IPS DF 6.9 (cell line): ENCODE data around the gene C2orf92.

Source experiments
- DNase-seq: peaks from one replicate; pipeline ENCODE4 v3.0.0-alpha.2; 2013; ENCODE audit warnings: low read depth, low spot score
- H3K27ac ChIP-seq: one replicate; pipeline ENCODE4 v1.5.1; 2013; ENCODE audit warnings: low read length, control low read depth
- H3K27me3 ChIP-seq: 2 replicates; pipeline ENCODE4 v1.6.1; 2013; ENCODE audit warnings: mild to moderate bottlenecking, low read length; ENCODE audit not compliant: control insufficient read depth, insufficient read depth
- H3K36me3 ChIP-seq: 2 replicates; pipeline ENCODE4 v1.6.1; 2013; ENCODE audit warnings: low read length; ENCODE audit not compliant: control insufficient read depth, insufficient read depth
- H3K4me1 ChIP-seq: 2 replicates; pipeline ENCODE4 v1.6.1; 2013; ENCODE audit warnings: low read length; ENCODE audit not compliant: control insufficient read depth, insufficient read depth
- H3K4me3 ChIP-seq: 2 replicates; pipeline ENCODE4 v1.5.1; 2013; ENCODE audit warnings: mild to moderate bottlenecking, low read length
- H3K9me3 ChIP-seq: 2 replicates; pipeline ENCODE4 v1.6.1; 2013; ENCODE audit warnings: low read length, inconsistent platforms; ENCODE audit not compliant: control insufficient read depth, insufficient read depth
- WGBS: extraction: QIAGEN DNeasy Blood & Tissue Kit; methylation state at CpG from one replicate; pipeline ENCODE4 v1.1.7; 2013; ENCODE audit warnings: mixed read lengths, missing lambda C conversion rate; ENCODE audit not compliant: insufficient read length, insufficient coverage; 5-methylcytosine and 5-hydroxymethylcytosine counted together

The C2orf92 gene

DNA sequence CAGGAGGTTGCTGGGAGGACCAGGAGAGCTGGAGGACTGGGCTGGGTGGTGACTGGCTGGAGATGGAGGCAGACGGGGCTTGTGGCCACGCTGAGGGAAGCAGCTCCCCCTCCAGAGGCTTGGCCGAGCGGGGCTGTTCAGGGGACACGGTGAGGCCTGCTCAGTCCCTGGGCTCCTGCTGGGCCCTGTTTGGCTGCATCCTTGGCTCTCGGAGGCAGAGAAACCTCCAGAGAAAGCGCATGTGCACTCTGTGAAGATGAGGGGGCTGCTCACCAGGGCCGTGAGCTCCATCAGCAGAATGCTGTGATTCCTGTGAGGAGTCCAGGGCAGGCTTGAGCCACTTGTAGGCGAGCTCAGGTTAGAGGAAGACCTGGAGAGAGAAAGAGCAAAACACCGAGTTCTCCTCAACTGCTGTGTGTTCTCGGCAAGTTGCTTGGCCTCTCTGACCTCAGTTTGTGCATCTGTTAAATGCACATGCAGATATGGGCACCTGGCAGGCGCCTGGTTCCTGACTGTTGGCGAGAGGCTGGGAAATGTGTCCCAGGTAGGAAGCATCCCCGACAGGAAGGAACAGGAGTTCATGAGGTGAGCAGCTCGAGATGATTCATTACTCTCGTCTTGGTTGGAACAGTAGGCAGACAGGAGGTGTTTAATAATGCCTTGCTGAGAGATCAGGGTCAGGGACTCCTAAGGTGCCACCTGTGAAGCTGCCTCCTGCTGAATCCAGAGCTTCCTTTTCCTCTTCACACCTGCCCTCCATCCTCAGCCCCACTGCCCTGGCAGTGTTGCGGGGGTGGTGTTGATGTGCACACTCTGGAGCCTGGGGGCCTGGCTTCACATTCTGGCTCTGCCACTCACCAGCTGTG lies 44.8 kb downstream of the C2orf92 start:
- WGBS: no CpG with 5 or more reads among the region's 17 CpGs
- no peaks in the 10 kb centered on the region for H3K36me3 ChIP-seq
- no peaks in the 10 kb centered on the region for H3K9me3 ChIP-seq
- H3K27ac ChIP-seq: no peak overlapping the region
- H3K4me1 ChIP-seq: no peaks in the 10 kb centered on the region; the same call in 1 of the 2 replicates
- H3K27me3 ChIP-seq: no peaks in the 10 kb centered on the region
- H3K4me3 ChIP-seq: no peak overlapping the region
- DNase-seq: no peak

DNA sequence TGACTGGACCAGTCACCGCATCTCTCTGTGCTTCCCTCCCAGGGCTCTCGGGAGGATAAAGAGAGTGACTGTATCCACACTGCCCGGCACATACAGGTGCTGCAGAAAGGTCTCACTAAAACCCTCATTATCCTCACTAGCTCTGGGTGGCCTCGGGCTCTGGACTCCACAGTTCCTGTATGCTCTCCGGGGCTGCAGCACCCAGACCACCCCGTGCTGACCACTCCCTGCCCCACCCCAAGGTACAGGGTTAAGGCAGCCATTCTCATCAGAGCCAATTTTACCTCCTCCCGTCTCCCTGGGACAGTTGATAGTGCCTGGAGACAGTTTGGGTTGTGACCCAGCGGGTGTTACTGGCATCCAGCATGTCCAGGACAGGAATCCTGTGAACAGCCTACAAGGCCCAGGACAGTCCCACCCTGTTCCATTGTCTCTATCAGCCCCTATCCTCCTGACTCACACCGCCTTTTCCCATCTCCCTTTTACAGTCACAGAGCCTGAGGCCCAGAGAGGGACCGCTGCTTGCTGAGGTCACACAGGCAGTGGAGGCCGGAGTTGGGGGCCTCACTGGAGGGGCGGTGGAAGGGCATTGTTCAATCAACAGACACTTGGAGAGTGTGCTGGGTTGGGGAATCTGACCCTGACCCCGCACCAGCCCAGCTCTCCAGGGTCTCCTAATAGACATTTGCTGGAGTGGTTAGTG lies 45.6 kb downstream of the C2orf92 start:
- WGBS: no CpG with 5 or more reads among the region's 13 CpGs
- no peak overlapping the region for H3K4me3 ChIP-seq

GRCh38 chr2:97715951-97716694 lies 46.6 kb downstream of the C2orf92 start:
- H3K27me3 ChIP-seq: no peaks in the 10 kb centered on the region
- WGBS: no CpG with 5 or more reads among the region's 9 CpGs
- H3K27ac ChIP-seq: no peak overlapping the region
- H3K4me3 ChIP-seq: no peak overlapping the region
- no peaks in the 10 kb centered on the region for H3K9me3 ChIP-seq
- H3K4me1 ChIP-seq: no peaks in the 10 kb centered on the region; the same call in 1 of the 2 replicates
- no peaks in the 10 kb centered on the region for H3K36me3 ChIP-seq
- DNase-seq: no peak

More for the DNA sequence above, 45.6 kb downstream of the C2orf92 start:
- Histone ChIP-seq H3K9me3 (no peaks in the 10 kb centered on the region), H3K27me3 (no peaks in the 10 kb centered on the region), H3K27ac (no peak overlapping the region), H3K36me3 (no peaks in the 10 kb centered on the region), H3K4me1 (no peaks in the 10 kb centered on the region; the same call in 1 of the 2 replicates)
- DNase-seq: no peak

- WGBS: no CpG with 5 or more reads among the region's 21 CpGs
- no peaks in the 10 kb centered on the region for H3K27me3 ChIP-seq
- DNase-seq: no peak
- H3K4me3 ChIP-seq: no peak overlapping the region
- no peaks in the 10 kb centered on the region for H3K36me3 ChIP-seq
- H3K4me1 ChIP-seq: no peaks in the 10 kb centered on the region; the same call in 1 of the 2 replicates
- no peak overlapping the region for H3K27ac ChIP-seq
- H3K9me3 ChIP-seq: no peaks in the 10 kb centered on the region
Observed at GRCh38 chr2:97716695-97717612, 47.4 kb downstream of the C2orf92 start.

DNA sequence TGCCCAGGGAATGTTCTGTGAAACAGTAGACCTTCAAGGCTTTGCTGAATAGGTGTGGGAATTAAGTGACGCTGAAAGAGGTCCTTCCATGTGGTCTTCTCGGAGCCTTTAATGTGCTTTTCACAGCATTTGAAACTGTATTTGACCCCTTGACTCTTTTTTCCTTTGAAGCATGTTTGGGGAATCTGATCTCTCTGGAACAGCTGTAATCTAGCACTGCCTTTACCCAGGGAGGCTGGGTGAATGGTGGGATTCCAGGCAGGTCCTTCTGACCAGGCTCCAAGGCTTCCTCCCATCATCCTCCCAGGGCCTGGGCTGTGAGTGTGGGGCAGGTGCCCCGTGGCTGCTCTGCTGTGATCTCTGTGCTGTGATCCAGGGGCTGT lies 48.1 kb downstream of the C2orf92 start:
- no peak overlapping the region for H3K27ac ChIP-seq
- no CpG with 5 or more reads among the region's 3 CpGs for WGBS
- H3K27me3 ChIP-seq: no peaks in the 10 kb centered on the region
- H3K9me3 ChIP-seq: no peaks in the 10 kb centered on the region
- H3K36me3 ChIP-seq: no peaks in the 10 kb centered on the region
- DNase-seq: no peak
- H3K4me1 ChIP-seq: no peaks in the 10 kb centered on the region; the same call in 1 of the 2 replicates
- H3K4me3 ChIP-seq: no peak overlapping the region

DNA sequence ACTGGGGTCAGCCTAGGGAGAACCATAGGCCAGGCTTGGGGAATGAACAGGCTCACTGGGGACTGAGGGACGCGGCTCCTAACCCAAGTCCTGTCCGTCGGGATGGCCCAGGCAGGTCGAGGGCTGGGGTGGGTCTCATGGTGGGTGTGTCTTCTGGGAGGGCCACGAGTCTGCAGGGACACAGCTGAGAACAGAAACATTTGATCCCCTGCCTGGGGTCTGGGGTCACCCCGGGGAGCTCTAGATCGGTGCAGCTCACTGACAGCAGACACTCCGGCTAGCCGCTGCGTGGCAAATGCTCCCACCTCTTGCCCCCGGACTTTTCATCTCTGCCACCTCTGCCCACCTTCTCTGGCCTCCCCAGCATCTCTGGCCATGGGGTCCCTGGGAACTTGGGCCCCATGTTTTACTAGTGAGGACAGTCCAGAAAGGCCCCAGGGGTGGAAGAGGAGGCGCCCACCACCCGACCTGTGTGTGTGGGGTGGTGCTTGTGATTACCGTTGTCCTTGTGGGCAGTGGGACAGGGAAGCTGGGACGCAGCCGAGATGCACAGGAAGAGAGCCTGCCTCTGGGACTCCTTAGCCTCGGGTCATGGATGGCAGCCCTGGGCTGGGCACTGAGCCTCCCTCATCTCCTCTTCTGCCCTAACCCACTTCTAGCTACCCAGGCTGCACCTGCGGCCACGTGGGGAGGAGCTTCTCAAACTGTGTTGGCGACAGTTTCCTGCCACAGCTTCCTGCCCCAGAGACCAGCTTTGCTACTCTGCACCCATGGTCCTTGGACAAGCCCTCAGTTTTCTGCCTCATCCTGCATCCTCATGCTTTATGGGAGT lies 48.8 kb downstream of the C2orf92 start:
- DNase-seq: no peak
- WGBS: no CpG with 5 or more reads among the region's 21 CpGs
- no peak overlapping the region for H3K27ac ChIP-seq

DNA sequence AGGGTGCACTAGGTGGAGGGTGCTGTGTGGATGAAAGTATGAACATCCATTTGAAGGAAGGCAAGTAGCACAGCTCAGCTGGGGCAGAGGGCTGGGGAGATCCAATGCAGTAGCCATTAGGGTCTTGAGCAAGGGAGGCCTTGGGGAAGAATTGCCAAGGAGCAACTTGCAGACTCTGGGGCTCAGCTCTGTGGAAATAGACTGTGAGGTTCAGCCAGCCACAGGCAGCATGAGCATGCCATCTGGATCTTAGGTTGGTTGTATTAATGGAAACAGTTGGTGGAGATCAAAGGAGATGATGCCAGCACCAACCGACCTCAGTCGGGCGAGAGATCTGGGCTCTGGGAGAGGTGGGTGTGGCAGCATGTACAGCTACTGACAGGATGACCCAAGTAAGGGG lies 49.4 kb downstream of the C2orf92 start:
- WGBS: no CpG with 5 or more reads among the region's 3 CpGs
- DNase-seq: no peak
- H3K27ac ChIP-seq: no peak overlapping the region

More for the DNA sequence above, 48.8 kb downstream of the C2orf92 start:
- H3K9me3 ChIP-seq: no peaks in the 10 kb centered on the region
- no peak overlapping the region for H3K4me3 ChIP-seq
- no peaks in the 10 kb centered on the region for H3K27me3 ChIP-seq
- no peaks in the 10 kb centered on the region; the same call in 1 of the 2 replicates for H3K4me1 ChIP-seq
- H3K36me3 ChIP-seq: no peaks in the 10 kb centered on the region

DNA sequence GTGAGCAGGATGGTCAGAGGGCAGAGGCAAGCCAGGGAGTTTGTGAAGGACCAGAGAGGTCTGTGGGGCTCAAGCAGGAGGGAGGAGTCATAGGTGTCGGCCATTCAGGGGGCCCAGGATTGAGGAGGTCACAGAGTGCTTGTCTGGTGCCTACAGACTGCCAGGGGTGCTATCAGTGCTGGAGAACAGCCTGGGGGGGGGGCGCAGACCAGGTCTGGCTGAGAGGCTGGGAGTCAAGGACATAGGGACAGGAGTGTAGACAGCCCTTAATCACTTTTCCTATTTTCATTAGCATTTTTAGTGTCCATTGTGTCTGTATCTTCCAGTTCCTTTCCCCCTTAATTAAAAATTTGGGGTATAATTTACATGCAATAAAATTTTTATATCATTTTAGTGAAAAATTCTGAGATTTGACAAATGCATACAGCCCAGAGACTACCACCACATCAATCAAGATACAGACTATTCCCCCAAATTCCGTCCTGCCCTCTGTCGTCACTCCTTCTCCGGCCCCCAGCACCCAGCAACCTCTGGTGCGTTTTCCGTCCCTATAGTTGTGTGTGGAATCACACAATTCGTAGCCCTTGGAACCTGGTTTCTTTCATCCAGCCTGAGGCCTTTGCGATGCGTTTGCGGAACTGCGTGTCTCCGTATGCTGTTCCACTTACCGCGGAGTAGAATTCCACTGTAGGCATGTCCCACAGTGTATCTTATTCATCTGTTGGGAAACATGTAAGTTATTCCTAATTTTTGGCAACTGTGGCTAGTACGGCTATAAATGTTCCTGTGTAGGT lies 50.0 kb downstream of the C2orf92 start:
- H3K27me3 ChIP-seq: no peaks in the 10 kb centered on the region
- no peaks in the 10 kb centered on the region; the same call in 1 of the 2 replicates for H3K4me1 ChIP-seq
- H3K4me3 ChIP-seq: no peak overlapping the region
- DNase-seq: no peak
- no peaks in the 10 kb centered on the region; the same call in 1 of the 2 replicates for H3K36me3 ChIP-seq
- no peaks in the 10 kb centered on the region for H3K9me3 ChIP-seq
- no peak overlapping the region for H3K27ac ChIP-seq
- WGBS: no CpG with 5 or more reads among the region's 16 CpGs

More for the DNA sequence above, 49.4 kb downstream of the C2orf92 start:
- H3K27me3 ChIP-seq: no peaks in the 10 kb centered on the region
- H3K36me3 ChIP-seq: no peaks in the 10 kb centered on the region; the same call in 1 of the 2 replicates
- H3K9me3 ChIP-seq: no peaks in the 10 kb centered on the region
- H3K4me3 ChIP-seq: no peak overlapping the region
- H3K4me1 ChIP-seq: no peaks in the 10 kb centered on the region; the same call in 1 of the 2 replicates
